SK-N-SH (cell line): ENCODE results near the gene OXCT1. TPM values are rescaled to one million over a fixed set of nuclear protein-coding genes. Genes with fewer than 3 reads are reported as not detected.

Experiments used
- CTCF ChIA-PET: fragments of 300-600, 350-600 bp; formaldehyde crosslinking; extraction: SDS; loops from one replicate; lab custom pipeline; 2021; lab: Yijun Ruan, JAX
- POLR2A ChIA-PET: fragments of 350-600 bp; sonication (Branson Sonifier 250); formaldehyde crosslinking; extraction: SDS; loops from one replicate; lab custom pipeline; 2020; ENCODE audit warnings: antibody characterized with exemption, inconsistent platforms; lab: Yijun Ruan, JAX
- DNase-seq: peaks from one replicate; pipeline ENCODE4 v3.0.0; 2012
- H2AFZ ChIP-seq: fragments of 200-600 bp; sonication (generic); 2 replicates; pipeline ENCODE4 v1.8.1; 2016; ENCODE audit warnings: antibody characterized with exemption, mild to moderate bottlenecking, low read depth
- H3F3A ChIP-seq: fragments of 200-600 bp; sonication (generic); replicated peaks from 2 replicates; pipeline ENCODE3; 2016; ENCODE audit warnings: antibody characterized with exemption, mild to moderate bottlenecking; ENCODE audit not compliant: insufficient read depth
- H3K27ac ChIP-seq, 2 experiments: fragments of 200-500 bp in 1 of 2; fragments of 200-600 bp in 1 of 2; sonication (Bioruptor generic) in 1 of 2; sonication (generic), shearing (Covaris generic) in 1 of 2; 2 replicates each; pipeline versions ENCODE4 v1.5.1 to v1.6.1; 2014 to 2016; ENCODE audit warnings: low read depth in 2 of 2, inconsistent platforms in 1 of 2, low read length in 1 of 2, mild to moderate bottlenecking in 1 of 2, mixed read lengths in 1 of 2
- H3K27me3 ChIP-seq: fragments of 200-600 bp; sonication (generic), shearing (Covaris generic); 2 replicates; pipeline ENCODE4 v1.6.1; 2016; ENCODE audit warnings: mixed run types; ENCODE audit not compliant: insufficient read depth
- H3K36me3 ChIP-seq, 2 experiments: fragments of 200-500 bp in 1 of 2; fragments of 200-600 bp in 1 of 2; sonication (Bioruptor generic) in 1 of 2; sonication (generic) in 1 of 2; replicated peaks in 1 of 2; 2 replicates each; pipeline versions ENCODE3 to v1.5.1; 2014 to 2016; ENCODE audit warnings: low read length in 1 of 2, mild to moderate bottlenecking in 1 of 2; ENCODE audit not compliant: insufficient read depth in 2 of 2, control insufficient read depth in 1 of 2
- H3K4me1 ChIP-seq, 2 experiments: fragments of 200-500 bp in 1 of 2; fragments of 200-600 bp in 1 of 2; sonication (Bioruptor generic) in 1 of 2; sonication (generic), shearing (Covaris generic) in 1 of 2; 2 replicates each; pipeline versions ENCODE4 v1.5.1 to v1.6.1; 2014 to 2016; ENCODE audit warnings: low read depth in 1 of 2, low read length in 1 of 2, mixed run types in 1 of 2; ENCODE audit not compliant: insufficient read depth in 2 of 2, control insufficient read depth in 1 of 2
- H3K4me2 ChIP-seq: fragments of 200-600 bp; sonication (generic), shearing (Covaris generic); 2 replicates; pipeline ENCODE4 v1.6.1; 2017; ENCODE audit warnings: mixed run types
- H3K4me3 ChIP-seq, 2 experiments: fragments of 200-500 bp in 1 of 2; fragments of 200-600 bp in 1 of 2; sonication (Bioruptor generic) in 1 of 2; sonication (generic), shearing (Covaris generic) in 1 of 2; 2 replicates each; pipeline versions ENCODE4 v1.5.1 to v1.8.1; 2014 to 2016; ENCODE audit warnings: low read depth in 2 of 2, inconsistent platforms in 1 of 2, low read length in 1 of 2, mild to moderate bottlenecking in 1 of 2, mixed read lengths in 1 of 2, moderate library complexity in 1 of 2
- H3K79me2 ChIP-seq: fragments of 200-600 bp; sonication (generic); 2 replicates; pipeline ENCODE4 v1.8.1; 2017; ENCODE audit warnings: mild to moderate bottlenecking; ENCODE audit not compliant: insufficient read depth
- H3K9ac ChIP-seq: fragments of 200-600 bp; sonication (generic); 2 replicates; pipeline ENCODE4 v1.6.1; 2017; ENCODE audit warnings: mixed run types
- H3K9me2 ChIP-seq: fragments of 200-600 bp; sonication (generic); 2 replicates; pipeline ENCODE4 v1.6.1; 2017; ENCODE audit warnings: mixed run types
- H3K9me3 ChIP-seq: fragments of 200-600 bp; sonication (generic); 2 replicates; pipeline ENCODE4 v1.6.1; 2017; ENCODE audit warnings: mixed run types, mild to moderate bottlenecking, moderate library complexity
- H4K20me1 ChIP-seq: fragments of 200-600 bp; sonication (generic); 2 replicates; pipeline ENCODE4 v1.6.1; 2017; ENCODE audit warnings: mild to moderate bottlenecking, mixed run types; ENCODE audit not compliant: insufficient read depth
- CHD2 ChIP-seq: fragments of 150-350 bp; IDR thresholded peaks from 2 replicates; pipeline ENCODE4 v1.6.1; 2018; ENCODE audit warnings: low read length; ENCODE audit not compliant: partially characterized antibody
- EP300 ChIP-seq, 2 experiments: IDR thresholded peaks; 2 replicates each; pipeline versions ENCODE4 v1.4.0 to v1.6.1; 2012; ENCODE audit warnings: borderline replicate concordance in 1 of 2, low read depth in 1 of 2, low read length in 1 of 2
- EZH2phosphoT487 ChIP-seq: fragments of 200-600 bp; sonication (generic); IDR thresholded peaks from 2 replicates; pipeline ENCODE4 v1.6.1; 2017; ENCODE audit warnings: low read depth, mixed run types, mild to moderate bottlenecking, antibody characterized with exemption, moderate library complexity, borderline replicate concordance
- FOXJ3 ChIP-seq: sonication (generic); formaldehyde crosslinking; IDR thresholded peaks from 2 replicates; pipeline ENCODE4 v1.5.1; 2020; ENCODE audit warnings: mild to moderate bottlenecking, missing genetic modification reagents
- FOXM1 ChIP-seq: IDR thresholded peaks from 2 replicates; pipeline ENCODE4 v1.4.0; 2012; ENCODE audit warnings: low read depth, mild to moderate bottlenecking
- GATA2 ChIP-seq: sonication (generic); formaldehyde crosslinking; IDR thresholded peaks from 2 replicates; pipeline ENCODE4 v1.5.0; 2020; ENCODE audit warnings: mild to moderate bottlenecking, missing genetic modification reagents
- JUND ChIP-seq: IDR thresholded peaks from 2 replicates; pipeline ENCODE4 v1.4.0; 2012
- MEF2A ChIP-seq: IDR thresholded peaks from 2 replicates; pipeline ENCODE4 v1.4.0; 2012; ENCODE audit warnings: low read depth, borderline replicate concordance
- MXI1 ChIP-seq: IDR thresholded peaks from 2 replicates; pipeline ENCODE4 v1.6.1; 2012; ENCODE audit warnings: mild to moderate bottlenecking, low read depth, low read length, improper control_type of control experiment
- NRF1 ChIP-seq: IDR thresholded peaks from 2 replicates; pipeline ENCODE4 v1.6.1; 2012; ENCODE audit warnings: low read depth, mild to moderate bottlenecking, low read length
- PBX3 ChIP-seq: IDR thresholded peaks from 2 replicates; pipeline ENCODE4; 2012
- POLR2AphosphoS5 ChIP-seq: IDR thresholded peaks from 2 replicates; pipeline ENCODE4 v1.6.1; 2012; ENCODE audit warnings: low read depth, low read length
- RAD21 ChIP-seq: IDR thresholded peaks from 2 replicates; pipeline ENCODE4 v1.6.1; 2012; ENCODE audit warnings: mild to moderate bottlenecking, low read length
- RCOR1 ChIP-seq: fragments of 150-350 bp; IDR thresholded peaks from 2 replicates; pipeline ENCODE4 v1.6.1; 2017; ENCODE audit warnings: antibody characterized with exemption, low read length
- SMC3 ChIP-seq: IDR thresholded peaks from 2 replicates; pipeline ENCODE4 v1.6.1; 2012; ENCODE audit warnings: low read depth, low read length, improper control_type of control experiment
- TAF1 ChIP-seq: IDR thresholded peaks from 2 replicates; pipeline ENCODE4 v1.6.1; 2012; ENCODE audit warnings: low read depth, mild to moderate bottlenecking, low read length, moderate library complexity, borderline replicate concordance
- TCF12 ChIP-seq: IDR thresholded peaks from 2 replicates; pipeline ENCODE4 v1.4.0; 2012
- TEAD4 ChIP-seq: IDR thresholded peaks from 2 replicates; pipeline ENCODE4 v1.4.0; 2012; ENCODE audit warnings: mild to moderate bottlenecking, borderline replicate concordance; ENCODE audit not compliant: insufficient read depth
- WGBS: methylation state at CpG from one replicate; pipeline ENCODE4 v1.1.6; 2017; ENCODE audit warnings: low lambda C conversion rate; 5-methylcytosine and 5-hydroxymethylcytosine counted together
- polyA plus RNA-seq, 3 experiments: library from polyadenylated mRNA; depleted of rRNA; stranded (reverse); fragments of >200 nt; gene quantifications; 2 replicates each; pipeline ENCODE4 v1.2.3, GENCODE V29; 2012
- TF ChIP-seq, protein P1 (sequence below): IDR thresholded peaks from 2 replicates; pipeline ENCODE4 v1.6.1; 2012; ENCODE audit warnings: mild to moderate bottlenecking, low read depth, low read length, moderate library complexity
- TF ChIP-seq, protein P2 (sequence below): IDR thresholded peaks from 2 replicates; pipeline ENCODE4 v1.4.0; 2012; ENCODE audit warnings: low read depth, borderline replicate concordance

Gene OXCT1
- polyA plus RNA-seq, 1 of the 3 experiments (the other 2 are of a cell fraction) = 11.7 TPM

- no peak overlapping the region for H3K9ac ChIP-seq
- no peak overlapping the region for H2AFZ ChIP-seq
- H4K20me1 ChIP-seq = no peaks in the 10 kb centered on the region
- H3K27me3 ChIP-seq = no peaks in the 10 kb centered on the region
- H3K4me1 ChIP-seq = peaks cover 54 to 71% of the 10 kb centered on the region in 2 experiments
- H3K79me2 ChIP-seq = no peaks in the 10 kb centered on the region
- DNase-seq = peak; percentile 55
- H3K9me3 ChIP-seq = no peaks in the 10 kb centered on the region
- peaks cover 39% of the 10 kb centered on the region for H3F3A ChIP-seq
- peak overlapping the region; percentile 73 to 95; a peak in 3 of 4 replicates for H3K27ac ChIP-seq
- H3K9me2 ChIP-seq = no peaks in the 10 kb centered on the region
- peak overlapping the region; percentile 61; the same call in 1 of the 2 replicates for H3K4me2 ChIP-seq
- ChIA-PET CTCF (interaction anchor here (0.7 to 2.6 kb wide), 8 partner anchors 21 to 281 kb away, joined by 3 to 14 read pairs (median 3); no protein-coding TSS in a partner anchor), POLR2A (interaction anchor here (0.9 to 1.3 kb wide), 4 partner anchors 56 to 882 kb away, joined by 3 to 5 read pairs (median 4); no protein-coding TSS in a partner anchor)
- WGBS = 42% methylated on average over 6 of the region's 6 CpGs
- TF ChIP-seq JUND (no peak), RAD21 (peak; percentile 40), GATA2 (CRISPR knock-in tag) (peak; percentile 64), POLR2AphosphoS5 (peak; percentile 50; the same call in 1 of the 2 replicates), MXI1 (peak; percentile 64), RCOR1 (peak; percentile 74; the same call in 1 of the 2 replicates), CHD2 (peak; percentile 66), PBX3 (0 out of 2 replicates have a peak, but pooled peaks have one; percentile 6), FOXJ3 (CRISPR knock-in tag) (peak; percentile 28; the same call in 1 of the 2 replicates), EP300 (IDR thresholded peaks at IDR 0.05; ENCODE audit: borderline replicate concordance in 1 of 2, low read depth in 1 of 2, low read length in 1 of 2) (peak in 1 of 2 experiments; percentile 67; a peak in 2 of 4 replicates), TCF12 (peak; percentile 88), TEAD4 (no peak), EZH2phosphoT487 (no peak)
- TF ChIP-seq, all 33 proteins: peak for 10
- H3K4me3 ChIP-seq = peak overlapping the region in 1 of 2 experiments; percentile 12; a peak in 1 of 4 replicates
- no peaks in the 10 kb centered on the region for H3K36me3 ChIP-seq
Measured at GRCh38 chr5:41790038-41790776, 80.0 kb downstream of the OXCT1 start.

DNA sequence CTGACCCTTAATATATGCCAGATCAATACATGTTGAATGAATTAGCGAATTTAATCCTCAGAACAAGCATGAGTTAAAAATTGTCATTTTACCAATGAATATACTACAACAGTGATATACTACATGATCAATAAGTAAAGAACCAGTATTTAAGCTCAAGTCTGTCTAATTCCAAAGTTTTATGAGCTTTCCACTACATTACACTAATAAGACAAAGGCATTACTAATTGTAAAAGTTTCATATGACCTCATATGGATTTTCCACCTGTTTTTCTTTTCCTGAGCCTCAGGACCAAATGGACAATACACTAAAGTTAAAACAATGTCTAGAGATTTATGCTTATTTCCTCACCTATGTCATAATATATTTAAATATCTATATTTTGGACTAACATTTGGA lies 80.8 kb downstream of the OXCT1 start:
- Histone ChIP-seq H3K27me3 (no peaks in the 10 kb centered on the region), H3K79me2 (no peaks in the 10 kb centered on the region), H3K4me2 (peak overlapping the region; percentile 61), H3F3A (peaks cover 32% of the 10 kb centered on the region), H3K4me1 (peaks cover 47 to 69% of the 10 kb centered on the region in 2 experiments), H2AFZ (no peak overlapping the region), H4K20me1 (no peaks in the 10 kb centered on the region), H3K9me3 (no peaks in the 10 kb centered on the region), H3K27ac (peak overlapping the region; percentile 73 to 95), H3K4me3 (no peak overlapping the region), H3K36me3 (peaks cover 0 to 2% of the 10 kb centered on the region in 2 experiments), H3K9me2 (no peaks in the 10 kb centered on the region), H3K9ac (peak overlapping the region; percentile 26; the same call in 1 of the 2 replicates)
- 63% methylated on average over 1 of the region's 1 CpG for WGBS
- DNase-seq = no peak
- ChIA-PET POLR2A (interaction anchor here (0.9 to 1.3 kb wide), 2 partner anchors 281 to 525 kb away, joined by 3 to 5 read pairs; no protein-coding TSS in a partner anchor), CTCF (interaction anchor here (1.2 to 1.4 kb wide), 3 partner anchors 20 to 94 kb away, joined by 3 to 7 read pairs (median 3); no protein-coding TSS in a partner anchor)
- TF ChIP-seq TAF1 = no peak
- TF ChIP-seq EP300 (IDR thresholded peaks at IDR 0.05; ENCODE audit: borderline replicate concordance in 1 of 2, low read depth in 1 of 2, low read length in 1 of 2) = no peak
- TF ChIP-seq MEF2A = no peak
- no peak for TF ChIP-seq CHD2
- TF ChIP-seq NRF1 = no peak
- TF ChIP-seq, protein P1, sequence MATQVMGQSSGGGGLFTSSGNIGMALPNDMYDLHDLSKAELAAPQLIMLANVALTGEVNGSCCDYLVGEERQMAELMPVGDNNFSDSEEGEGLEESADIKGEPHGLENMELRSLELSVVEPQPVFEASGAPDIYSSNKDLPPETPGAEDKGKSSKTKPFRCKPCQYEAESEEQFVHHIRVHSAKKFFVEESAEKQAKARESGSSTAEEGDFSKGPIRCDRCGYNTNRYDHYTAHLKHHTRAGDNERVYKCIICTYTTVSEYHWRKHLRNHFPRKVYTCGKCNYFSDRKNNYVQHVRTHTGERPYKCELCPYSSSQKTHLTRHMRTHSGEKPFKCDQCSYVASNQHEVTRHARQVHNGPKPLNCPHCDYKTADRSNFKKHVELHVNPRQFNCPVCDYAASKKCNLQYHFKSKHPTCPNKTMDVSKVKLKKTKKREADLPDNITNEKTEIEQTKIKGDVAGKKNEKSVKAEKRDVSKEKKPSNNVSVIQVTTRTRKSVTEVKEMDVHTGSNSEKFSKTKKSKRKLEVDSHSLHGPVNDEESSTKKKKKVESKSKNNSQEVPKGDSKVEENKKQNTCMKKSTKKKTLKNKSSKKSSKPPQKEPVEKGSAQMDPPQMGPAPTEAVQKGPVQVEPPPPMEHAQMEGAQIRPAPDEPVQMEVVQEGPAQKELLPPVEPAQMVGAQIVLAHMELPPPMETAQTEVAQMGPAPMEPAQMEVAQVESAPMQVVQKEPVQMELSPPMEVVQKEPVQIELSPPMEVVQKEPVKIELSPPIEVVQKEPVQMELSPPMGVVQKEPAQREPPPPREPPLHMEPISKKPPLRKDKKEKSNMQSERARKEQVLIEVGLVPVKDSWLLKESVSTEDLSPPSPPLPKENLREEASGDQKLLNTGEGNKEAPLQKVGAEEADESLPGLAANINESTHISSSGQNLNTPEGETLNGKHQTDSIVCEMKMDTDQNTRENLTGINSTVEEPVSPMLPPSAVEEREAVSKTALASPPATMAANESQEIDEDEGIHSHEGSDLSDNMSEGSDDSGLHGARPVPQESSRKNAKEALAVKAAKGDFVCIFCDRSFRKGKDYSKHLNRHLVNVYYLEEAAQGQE = no peak
- no peak for TF ChIP-seq GATA2 (CRISPR knock-in tag)
- TF ChIP-seq, protein P2, sequence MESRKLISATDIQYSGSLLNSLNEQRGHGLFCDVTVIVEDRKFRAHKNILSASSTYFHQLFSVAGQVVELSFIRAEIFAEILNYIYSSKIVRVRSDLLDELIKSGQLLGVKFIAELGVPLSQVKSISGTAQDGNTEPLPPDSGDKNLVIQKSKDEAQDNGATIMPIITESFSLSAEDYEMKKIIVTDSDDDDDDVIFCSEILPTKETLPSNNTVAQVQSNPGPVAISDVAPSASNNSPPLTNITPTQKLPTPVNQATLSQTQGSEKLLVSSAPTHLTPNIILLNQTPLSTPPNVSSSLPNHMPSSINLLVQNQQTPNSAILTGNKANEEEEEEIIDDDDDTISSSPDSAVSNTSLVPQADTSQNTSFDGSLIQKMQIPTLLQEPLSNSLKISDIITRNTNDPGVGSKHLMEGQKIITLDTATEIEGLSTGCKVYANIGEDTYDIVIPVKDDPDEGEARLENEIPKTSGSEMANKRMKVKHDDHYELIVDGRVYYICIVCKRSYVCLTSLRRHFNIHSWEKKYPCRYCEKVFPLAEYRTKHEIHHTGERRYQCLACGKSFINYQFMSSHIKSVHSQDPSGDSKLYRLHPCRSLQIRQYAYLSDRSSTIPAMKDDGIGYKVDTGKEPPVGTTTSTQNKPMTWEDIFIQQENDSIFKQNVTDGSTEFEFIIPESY = no peak
- no peak for TF ChIP-seq FOXM1
- no peak for TF ChIP-seq SMC3
